Neural cell (in vitro differentiated cells): ENCODE results near the gene ARHGEF12. TPM values are rescaled to one million over a fixed set of nuclear protein-coding genes. Genes with fewer than 3 reads are reported as not detected.

Source experiments
- H2AFZ ChIP-seq: fragments of 200-600, 300-800 bp; sonication (generic), shearing (Covaris generic); 2 replicates; pipeline ENCODE4 v1.6.0; 2014; ENCODE audit warnings: low read depth, mild to moderate bottlenecking, antibody characterized with exemption, low read length, moderate library complexity
- H3F3A ChIP-seq: fragments of 200-600 bp; shearing (Covaris generic); 2 replicates; pipeline ENCODE4 v1.6.1; 2016; ENCODE audit warnings: mild to moderate bottlenecking, moderate library complexity, mixed read lengths, antibody characterized with exemption, low read length; ENCODE audit not compliant: insufficient read depth, poor library complexity, severe bottlenecking
- H3K27ac ChIP-seq: fragments of 200-600, 300-800 bp; sonication (generic), shearing (Covaris generic); 2 replicates; pipeline ENCODE4 v1.5.1; 2014; ENCODE audit warnings: mild to moderate bottlenecking, low read length, moderate library complexity
- H3K27me3 ChIP-seq: fragments of 300-800, 200-600 bp; sonication (generic), shearing (Covaris generic); 2 replicates; pipeline ENCODE4 v1.6.0; 2014; ENCODE audit warnings: mild to moderate bottlenecking, low read depth, low read length, moderate library complexity; ENCODE audit not compliant: insufficient read depth
- H3K36me3 ChIP-seq: fragments of 300-800, 200-600 bp; sonication (generic), shearing (Covaris generic); 2 replicates; pipeline ENCODE4 v1.5.1; 2014; ENCODE audit warnings: mild to moderate bottlenecking, antibody characterized with exemption, low read length, moderate library complexity; ENCODE audit not compliant: insufficient read depth
- H3K4me2 ChIP-seq: fragments of 300-800, 200-600 bp; sonication (generic), shearing (Covaris generic); 2 replicates; pipeline ENCODE4 v1.6.0; 2014; ENCODE audit warnings: mild to moderate bottlenecking, low read length
- H3K4me3 ChIP-seq: fragments of 300-800, 200-600 bp; sonication (generic), shearing (Covaris generic); 2 replicates; pipeline ENCODE4 v1.5.1; 2014; ENCODE audit warnings: mild to moderate bottlenecking, low read length, moderate library complexity
- H3K79me2 ChIP-seq: fragments of 200-600 bp; shearing (Covaris generic); replicated peaks from 2 replicates; pipeline ENCODE4 v1.6.0; 2014; ENCODE audit warnings: mild to moderate bottlenecking, low read length, moderate library complexity; ENCODE audit not compliant: insufficient read depth
- H3K9ac ChIP-seq: fragments of 300-800, 200-600 bp; sonication (generic), shearing (Covaris generic); 2 replicates; pipeline ENCODE4 v1.6.1; 2016; ENCODE audit warnings: mild to moderate bottlenecking, low read length, mixed read lengths
- H3K9me2 ChIP-seq: fragments of 200-600 bp; shearing (Covaris generic); 2 replicates; pipeline ENCODE4 v1.6.1; 2016; ENCODE audit warnings: mild to moderate bottlenecking, low read length, mixed read lengths; ENCODE audit not compliant: insufficient read depth
- H3K9me3 ChIP-seq: fragments of 200-600, 300-800 bp; sonication (generic), shearing (Covaris generic); 2 replicates; pipeline ENCODE4 v1.6.1; 2016; ENCODE audit warnings: mild to moderate bottlenecking, mixed run types, low read length, moderate library complexity, mixed read lengths
- H4K20me1 ChIP-seq: fragments of 200-600 bp; shearing (Covaris generic); 2 replicates; pipeline ENCODE4 v1.6.1; 2016; ENCODE audit warnings: mild to moderate bottlenecking, mixed run types; ENCODE audit not compliant: insufficient read depth
- EP300 ChIP-seq: fragments of 450-650 bp; conservative IDR thresholded peaks from 2 replicates; pipeline ENCODE4 v1.6.1; 2014; ENCODE audit warnings: antibody characterized with exemption, mild to moderate bottlenecking, moderate library complexity; ENCODE audit not compliant: poor library complexity, severe bottlenecking
- EZH2 ChIP-seq: fragments of 200-600, 300-800 bp; shearing (Covaris generic), sonication (generic); IDR thresholded peaks from 2 replicates; pipeline ENCODE4 v1.6.1; 2014; ENCODE audit warnings: antibody characterized with exemption, low read length, borderline replicate concordance, mild to moderate bottlenecking; ENCODE audit not compliant: insufficient read depth, poor library complexity, severe bottlenecking
- MXI1 ChIP-seq: fragments of 450-650 bp; conservative IDR thresholded peaks from 2 replicates; pipeline ENCODE4 v1.6.1; 2014; ENCODE audit warnings: antibody characterized with exemption, mild to moderate bottlenecking; ENCODE audit not compliant: poor library complexity, severe bottlenecking
- POLR2AphosphoS5 ChIP-seq: IDR thresholded peaks from 2 replicates; pipeline ENCODE4 v1.6.1; 2012
- RAD21 ChIP-seq: fragments of 450-650 bp; conservative IDR thresholded peaks from 2 replicates; pipeline ENCODE4 v1.6.1; 2014; ENCODE audit warnings: antibody characterized with exemption, mild to moderate bottlenecking, moderate library complexity
- SMC3 ChIP-seq: fragments of 450-650 bp; conservative IDR thresholded peaks from 2 replicates; pipeline ENCODE4 v1.6.1; 2014; ENCODE audit warnings: antibody characterized with exemption, mild to moderate bottlenecking, moderate library complexity; ENCODE audit not compliant: poor library complexity
- TAF1 ChIP-seq: IDR thresholded peaks from 2 replicates; pipeline ENCODE4 v1.6.1; 2012; ENCODE audit warnings: low read depth
- polyA plus RNA-seq: library from polyadenylated mRNA; depleted of rRNA; stranded (reverse); fragments of >200 nt; gene quantifications from 2 replicates; pipeline ENCODE4 v1.2.3, GENCODE V29; 2014
- TF ChIP-seq, protein P1 (sequence below): fragments of 450-650 bp; IDR thresholded peaks from 2 replicates; pipeline ENCODE4 v1.5.1; 2014; ENCODE audit warnings: antibody characterized with exemption, mild to moderate bottlenecking, moderate library complexity; ENCODE audit not compliant: poor library complexity, severe bottlenecking
- TF ChIP-seq, protein P2 (sequence below): IDR thresholded peaks from 2 replicates; pipeline ENCODE4 v1.6.1; 2012; ENCODE audit warnings: borderline replicate concordance

ARHGEF12 gene
- polyA plus RNA-seq, 1 donor from 2014 or later, result 93.4 TPM

DNA sequence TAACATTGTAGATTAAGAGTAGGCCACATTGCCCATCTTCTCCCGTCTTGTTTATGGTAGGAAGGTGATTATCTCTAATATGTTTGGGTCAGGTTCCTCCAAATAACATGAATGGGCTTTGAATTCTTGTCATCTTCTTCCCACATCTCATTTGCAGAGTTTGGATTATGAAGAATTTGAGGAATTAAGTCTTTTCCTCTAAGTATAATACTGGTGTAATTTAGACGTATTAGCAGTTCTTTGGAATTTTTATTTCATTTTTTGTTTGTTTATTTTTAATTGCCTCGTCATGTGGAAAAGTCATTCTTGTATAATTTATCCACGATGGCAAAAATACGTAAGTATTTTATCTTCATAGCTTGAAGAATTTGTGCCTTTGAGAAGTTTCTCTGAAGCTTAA, 73.4 kb downstream of the ARHGEF12 start:
- H4K20me1 ChIP-seq, result peaks cover 5% of the 10 kb centered on the region
- H3K4me2 ChIP-seq, result no peak overlapping the region
- peaks cover 6% of the 10 kb centered on the region for H3K36me3 ChIP-seq
- H3K9ac ChIP-seq, result no peak overlapping the region
- H3K9me3 ChIP-seq, result no peaks in the 10 kb centered on the region
- H3K27ac ChIP-seq, result no peak overlapping the region
- H3K4me3 ChIP-seq, result no peak overlapping the region
- H3K79me2 ChIP-seq, result peaks cover 9% of the 10 kb centered on the region
- no peak for TF ChIP-seq RAD21
- no peak for TF ChIP-seq EZH2
- TF ChIP-seq SMC3, result no peak
- no peak for TF ChIP-seq POLR2AphosphoS5
- TF ChIP-seq TAF1, result no peak
- no peak for TF ChIP-seq MXI1
- TF ChIP-seq, protein P1, sequence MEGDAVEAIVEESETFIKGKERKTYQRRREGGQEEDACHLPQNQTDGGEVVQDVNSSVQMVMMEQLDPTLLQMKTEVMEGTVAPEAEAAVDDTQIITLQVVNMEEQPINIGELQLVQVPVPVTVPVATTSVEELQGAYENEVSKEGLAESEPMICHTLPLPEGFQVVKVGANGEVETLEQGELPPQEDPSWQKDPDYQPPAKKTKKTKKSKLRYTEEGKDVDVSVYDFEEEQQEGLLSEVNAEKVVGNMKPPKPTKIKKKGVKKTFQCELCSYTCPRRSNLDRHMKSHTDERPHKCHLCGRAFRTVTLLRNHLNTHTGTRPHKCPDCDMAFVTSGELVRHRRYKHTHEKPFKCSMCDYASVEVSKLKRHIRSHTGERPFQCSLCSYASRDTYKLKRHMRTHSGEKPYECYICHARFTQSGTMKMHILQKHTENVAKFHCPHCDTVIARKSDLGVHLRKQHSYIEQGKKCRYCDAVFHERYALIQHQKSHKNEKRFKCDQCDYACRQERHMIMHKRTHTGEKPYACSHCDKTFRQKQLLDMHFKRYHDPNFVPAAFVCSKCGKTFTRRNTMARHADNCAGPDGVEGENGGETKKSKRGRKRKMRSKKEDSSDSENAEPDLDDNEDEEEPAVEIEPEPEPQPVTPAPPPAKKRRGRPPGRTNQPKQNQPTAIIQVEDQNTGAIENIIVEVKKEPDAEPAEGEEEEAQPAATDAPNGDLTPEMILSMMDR, result no peak
- TF ChIP-seq EP300, result no peak
- TF ChIP-seq, protein P2, sequence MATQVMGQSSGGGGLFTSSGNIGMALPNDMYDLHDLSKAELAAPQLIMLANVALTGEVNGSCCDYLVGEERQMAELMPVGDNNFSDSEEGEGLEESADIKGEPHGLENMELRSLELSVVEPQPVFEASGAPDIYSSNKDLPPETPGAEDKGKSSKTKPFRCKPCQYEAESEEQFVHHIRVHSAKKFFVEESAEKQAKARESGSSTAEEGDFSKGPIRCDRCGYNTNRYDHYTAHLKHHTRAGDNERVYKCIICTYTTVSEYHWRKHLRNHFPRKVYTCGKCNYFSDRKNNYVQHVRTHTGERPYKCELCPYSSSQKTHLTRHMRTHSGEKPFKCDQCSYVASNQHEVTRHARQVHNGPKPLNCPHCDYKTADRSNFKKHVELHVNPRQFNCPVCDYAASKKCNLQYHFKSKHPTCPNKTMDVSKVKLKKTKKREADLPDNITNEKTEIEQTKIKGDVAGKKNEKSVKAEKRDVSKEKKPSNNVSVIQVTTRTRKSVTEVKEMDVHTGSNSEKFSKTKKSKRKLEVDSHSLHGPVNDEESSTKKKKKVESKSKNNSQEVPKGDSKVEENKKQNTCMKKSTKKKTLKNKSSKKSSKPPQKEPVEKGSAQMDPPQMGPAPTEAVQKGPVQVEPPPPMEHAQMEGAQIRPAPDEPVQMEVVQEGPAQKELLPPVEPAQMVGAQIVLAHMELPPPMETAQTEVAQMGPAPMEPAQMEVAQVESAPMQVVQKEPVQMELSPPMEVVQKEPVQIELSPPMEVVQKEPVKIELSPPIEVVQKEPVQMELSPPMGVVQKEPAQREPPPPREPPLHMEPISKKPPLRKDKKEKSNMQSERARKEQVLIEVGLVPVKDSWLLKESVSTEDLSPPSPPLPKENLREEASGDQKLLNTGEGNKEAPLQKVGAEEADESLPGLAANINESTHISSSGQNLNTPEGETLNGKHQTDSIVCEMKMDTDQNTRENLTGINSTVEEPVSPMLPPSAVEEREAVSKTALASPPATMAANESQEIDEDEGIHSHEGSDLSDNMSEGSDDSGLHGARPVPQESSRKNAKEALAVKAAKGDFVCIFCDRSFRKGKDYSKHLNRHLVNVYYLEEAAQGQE, result no peak
- H3K27me3 ChIP-seq, result no peaks in the 10 kb centered on the region
- H3F3A ChIP-seq, result no peaks in the 10 kb centered on the region
- no peaks in the 10 kb centered on the region for H3K9me2 ChIP-seq
- H2AFZ ChIP-seq, result no peak overlapping the region

DNA sequence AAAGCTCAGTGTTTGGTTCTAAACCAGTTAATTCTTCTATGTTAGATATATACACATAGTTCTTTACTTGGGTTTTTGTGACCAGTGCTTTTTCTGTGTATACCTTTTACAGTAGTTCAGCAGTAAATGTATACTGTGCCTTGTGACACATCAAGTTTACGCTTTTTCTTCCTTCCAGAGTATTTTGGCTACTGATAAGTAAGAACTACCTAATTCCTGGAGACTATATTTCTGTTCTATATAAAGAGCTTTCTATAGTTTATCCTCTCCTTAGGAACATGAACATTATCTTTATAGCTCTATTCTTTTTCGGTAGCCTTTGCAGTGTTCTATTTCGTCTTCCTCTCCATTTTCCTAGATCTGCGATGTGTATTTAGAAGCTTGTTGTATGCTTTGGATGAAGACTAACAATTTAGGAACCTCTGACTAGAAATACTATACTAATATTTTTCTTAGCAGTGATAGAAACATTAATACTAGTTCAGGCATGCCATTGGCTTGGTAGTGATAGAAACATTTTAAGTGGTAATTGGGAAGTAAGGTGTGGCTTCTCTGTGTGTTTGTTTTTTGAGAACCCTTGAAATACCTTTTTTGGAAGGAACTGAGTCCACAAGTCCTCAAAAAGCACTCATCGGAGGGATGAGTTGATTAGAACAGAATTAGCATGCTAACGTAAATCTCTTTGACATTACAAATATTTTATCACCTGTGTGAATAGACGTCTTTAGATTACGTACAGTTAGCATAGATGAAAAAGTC, 74.6 kb downstream of the ARHGEF12 start:
- H4K20me1 ChIP-seq, result peaks cover 5% of the 10 kb centered on the region
- no peaks in the 10 kb centered on the region for H3K9me2 ChIP-seq
- H3K27me3 ChIP-seq, result no peaks in the 10 kb centered on the region
- H3K79me2 ChIP-seq, result peaks cover 12% of the 10 kb centered on the region
- H3K4me2 ChIP-seq, result no peak overlapping the region
- no peak overlapping the region for H3K4me3 ChIP-seq
- no peak overlapping the region for H2AFZ ChIP-seq
- TF ChIP-seq EZH2 (no peak), MXI1 (no peak), SMC3 (no peak), POLR2AphosphoS5 (no peak), TAF1 (no peak), RAD21 (no peak)
- TF ChIP-seq, protein P2, result no peak
- peaks cover 6% of the 10 kb centered on the region for H3K36me3 ChIP-seq
- H3K9me3 ChIP-seq, result no peaks in the 10 kb centered on the region
- H3K27ac ChIP-seq, result no peak overlapping the region
- H3K9ac ChIP-seq, result no peak overlapping the region
- no peaks in the 10 kb centered on the region for H3F3A ChIP-seq
